Stomach smooth muscle (tissue), 2 donors: Measurements from ENCODE around the gene SPECC1.

Source experiments
- H3K27ac ChIP-seq: one replicate; pipeline ENCODE4 v1.7.0; 2013; ENCODE audit warnings: mild to moderate bottlenecking, low read length, inconsistent platforms
- H3K27me3 ChIP-seq, 2 donors: one replicate each; pipeline ENCODE4 v1.7.0; 2013; ENCODE audit warnings: low read length in 2 of 2; ENCODE audit not compliant: insufficient read depth in 2 of 2, control insufficient read depth in 1 of 2
- H3K36me3 ChIP-seq, 2 donors: one replicate each; pipeline ENCODE4 v1.7.0; 2013; ENCODE audit warnings: low read length in 2 of 2; ENCODE audit not compliant: control insufficient read depth in 2 of 2, insufficient read depth in 2 of 2
- H3K4me1 ChIP-seq: one replicate; pipeline ENCODE4 v1.7.0; 2013; ENCODE audit warnings: low read length; ENCODE audit not compliant: control insufficient read depth, insufficient read depth
- H3K4me3 ChIP-seq, 2 donors: one replicate each; pipeline ENCODE4 v1.7.0; 2013; ENCODE audit warnings: low read length in 2 of 2
- H3K9ac ChIP-seq, 2 donors: one replicate each; pipeline ENCODE4 v1.7.0; 2013; ENCODE audit warnings: low read length in 2 of 2, mild to moderate bottlenecking in 1 of 2
- H3K9me3 ChIP-seq, 2 donors: one replicate each; pipeline ENCODE4 v1.7.0; 2013; ENCODE audit warnings: low read length in 2 of 2; ENCODE audit not compliant: control insufficient read depth in 2 of 2
- donor health status: healthy.
- donor health status: Pancreatic carcinoma.

Gene SPECC1

DNA sequence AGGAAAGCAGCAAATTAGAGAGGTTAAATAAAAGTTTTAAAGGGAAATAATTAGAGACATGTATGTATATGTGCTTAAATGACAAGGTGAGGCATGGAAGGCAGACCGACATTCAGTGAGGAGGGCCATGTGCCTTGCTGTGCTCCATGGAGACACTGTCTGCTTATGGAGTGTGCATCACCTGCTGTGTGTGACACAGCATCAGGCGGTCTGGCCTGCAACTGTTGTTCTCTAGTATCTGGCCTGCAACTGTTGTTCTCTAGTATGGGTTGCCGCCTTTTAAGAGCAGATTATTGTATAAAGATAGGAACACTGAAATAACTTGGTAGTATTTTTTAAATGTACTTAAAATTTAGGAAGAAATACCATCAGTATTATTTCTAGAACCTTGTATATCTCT is 233.1 kb downstream of the SPECC1 start:
- H3K9ac ChIP-seq, result no peak overlapping the region
- no peak overlapping the region for H3K27ac ChIP-seq
- no peaks in the 10 kb centered on the region for H3K9me3 ChIP-seq
- H3K4me3 ChIP-seq, result no peak overlapping the region
- H3K36me3 ChIP-seq, result no peaks in the 10 kb centered on the region
- no peaks in the 10 kb centered on the region for H3K4me1 ChIP-seq
- no peaks in the 10 kb centered on the region for H3K27me3 ChIP-seq

DNA sequence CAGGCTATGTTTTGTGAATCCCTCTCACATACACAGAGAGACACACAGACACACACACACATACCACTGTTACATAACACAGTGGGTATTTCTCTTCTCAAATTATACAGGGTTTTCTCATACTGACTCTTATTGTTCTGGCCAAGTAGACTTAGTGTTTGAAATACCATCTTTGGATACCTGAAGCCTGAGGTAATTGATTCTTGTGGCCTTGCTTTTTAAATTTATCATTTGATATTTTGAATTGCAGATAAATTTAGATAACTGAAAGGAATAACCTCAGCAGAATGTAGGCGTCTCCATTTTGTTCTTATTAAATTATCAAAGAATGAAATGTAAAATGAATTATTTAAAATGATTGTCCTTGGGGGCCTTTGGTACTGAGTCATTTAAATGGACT is 234.4 kb downstream of the SPECC1 start:
- H3K9me3 ChIP-seq, result no peaks in the 10 kb centered on the region
- H3K4me3 ChIP-seq, result no peak overlapping the region
- H3K9ac ChIP-seq, result no peak overlapping the region
- no peaks in the 10 kb centered on the region for H3K36me3 ChIP-seq
- H3K4me1 ChIP-seq, result no peaks in the 10 kb centered on the region
- no peaks in the 10 kb centered on the region for H3K27me3 ChIP-seq
- no peak overlapping the region for H3K27ac ChIP-seq

DNA sequence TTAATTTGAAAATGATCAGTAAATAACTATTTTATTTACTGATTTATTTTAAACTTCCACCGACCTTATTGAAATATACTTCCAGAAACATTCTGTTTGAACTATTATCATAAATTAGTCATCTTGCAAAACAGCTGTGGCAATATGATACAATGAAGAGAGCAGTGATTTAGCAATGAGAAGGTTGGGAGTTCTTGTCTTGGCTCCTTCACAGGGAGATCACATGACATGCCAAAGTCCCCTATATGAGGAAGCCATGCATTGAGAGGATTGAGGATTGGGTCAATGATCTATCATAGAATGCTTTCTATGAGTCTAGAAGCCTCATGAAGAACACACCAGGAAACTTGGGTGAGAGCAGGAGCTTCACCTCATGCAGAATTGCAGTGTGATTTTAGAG is 235.5 kb downstream of the SPECC1 start:
- no peak overlapping the region for H3K4me3 ChIP-seq

DNA sequence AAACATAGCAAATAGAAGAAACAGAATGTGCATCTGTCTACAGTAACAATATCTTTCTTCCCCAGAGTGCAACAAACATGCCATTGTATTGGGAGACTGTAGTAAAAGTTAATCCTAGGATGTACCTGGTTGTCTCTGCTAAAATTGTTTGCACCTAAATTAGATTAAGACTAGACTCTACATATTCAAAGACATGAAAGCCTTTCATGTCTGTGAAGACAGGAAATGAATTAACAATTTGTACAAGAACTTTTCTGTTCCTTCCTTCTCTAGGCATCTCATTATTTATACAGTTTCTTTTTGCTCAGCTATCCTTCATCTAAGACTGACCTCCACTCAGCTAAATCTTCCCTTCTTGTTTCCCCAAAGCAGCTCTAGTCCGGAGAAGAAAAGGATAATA is 237.5 kb downstream of the SPECC1 start:
- no peaks in the 10 kb centered on the region for H3K9me3 ChIP-seq
- no peak overlapping the region for H3K4me3 ChIP-seq
- H3K36me3 ChIP-seq, result no peaks in the 10 kb centered on the region
- H3K27me3 ChIP-seq, result no peaks in the 10 kb centered on the region
- H3K27ac ChIP-seq, result no peak overlapping the region
- H3K9ac ChIP-seq, result no peak overlapping the region
- no peaks in the 10 kb centered on the region for H3K4me1 ChIP-seq

More for the DNA sequence above, 235.5 kb downstream of the SPECC1 start:
- no peaks in the 10 kb centered on the region for H3K36me3 ChIP-seq
- H3K4me1 ChIP-seq, result no peaks in the 10 kb centered on the region
- no peaks in the 10 kb centered on the region for H3K9me3 ChIP-seq
- H3K9ac ChIP-seq, result no peak overlapping the region
- no peaks in the 10 kb centered on the region for H3K27me3 ChIP-seq
- H3K27ac ChIP-seq, result no peak overlapping the region

DNA sequence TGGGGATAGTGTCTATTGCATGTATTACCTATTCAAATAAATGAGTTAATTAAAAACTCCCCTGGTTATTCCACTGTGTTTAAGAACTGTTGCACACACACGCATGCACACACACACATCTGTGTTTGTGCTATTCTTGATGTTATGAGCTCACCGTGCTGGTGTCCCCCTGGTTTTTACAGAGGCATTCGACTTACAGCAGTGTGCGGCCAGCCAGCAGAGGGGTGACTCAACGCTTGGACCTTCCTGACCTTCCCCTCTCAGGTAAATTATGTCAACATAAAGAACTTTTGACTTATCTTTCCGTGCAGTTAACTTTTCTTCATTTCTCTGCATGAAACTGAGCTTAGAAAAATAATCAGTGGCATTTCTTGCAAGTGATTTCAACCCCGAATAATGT is 244.2 kb downstream of the SPECC1 start:
- Histone ChIP-seq H3K36me3 (no peaks in the 10 kb centered on the region), H3K27ac (no peak overlapping the region), H3K27me3 (no peaks in the 10 kb centered on the region), H3K9me3 (no peaks in the 10 kb centered on the region), H3K4me3 (no peak overlapping the region), H3K9ac (no peak overlapping the region), H3K4me1 (no peaks in the 10 kb centered on the region)

DNA sequence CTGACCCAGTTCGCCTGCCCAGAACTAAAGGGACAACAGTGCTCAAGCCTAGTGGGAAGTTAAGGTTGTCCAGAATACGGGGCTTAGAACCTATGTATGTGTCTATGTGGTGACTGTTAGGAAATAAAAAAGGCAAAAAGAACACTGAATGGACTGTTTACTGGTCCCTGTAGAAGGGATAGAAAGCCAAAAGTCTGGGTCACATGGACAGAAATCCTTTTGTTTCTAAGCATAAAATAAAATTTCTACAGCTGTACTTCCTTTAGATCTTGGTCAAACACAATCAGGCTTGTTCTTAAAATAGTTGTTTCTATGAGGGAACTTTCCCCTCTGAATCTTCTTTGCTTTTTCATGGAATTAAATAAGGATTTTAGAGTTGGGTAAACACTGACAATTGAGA is 245.4 kb downstream of the SPECC1 start:
- Histone ChIP-seq H3K27ac (no peak overlapping the region), H3K4me3 (no peak overlapping the region), H3K27me3 (no peaks in the 10 kb centered on the region), H3K9me3 (no peaks in the 10 kb centered on the region), H3K4me1 (no peaks in the 10 kb centered on the region), H3K9ac (no peak overlapping the region), H3K36me3 (no peaks in the 10 kb centered on the region)

DNA sequence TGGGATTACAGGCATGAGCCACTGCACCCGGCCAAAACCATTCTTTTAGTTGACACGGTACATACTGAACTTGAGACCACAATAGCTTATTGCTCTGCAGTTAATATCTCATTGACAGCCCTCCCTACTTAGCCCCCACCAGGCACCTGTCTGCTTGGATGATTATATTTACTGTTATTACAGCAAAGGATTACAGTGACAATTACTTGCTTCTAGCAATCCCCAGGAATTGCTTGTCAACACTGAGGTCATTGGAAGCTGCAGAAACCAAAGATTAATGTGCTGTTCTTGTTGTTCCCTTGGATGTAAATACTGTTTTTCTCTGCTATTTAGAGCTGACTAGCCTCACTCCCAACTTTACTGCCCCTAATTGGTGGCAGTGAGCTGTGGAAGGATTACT is 247.0 kb downstream of the SPECC1 start:
- no peaks in the 10 kb centered on the region for H3K9me3 ChIP-seq
- H3K27me3 ChIP-seq, result no peaks in the 10 kb centered on the region
- no peaks in the 10 kb centered on the region for H3K36me3 ChIP-seq
- no peak overlapping the region for H3K9ac ChIP-seq
- H3K27ac ChIP-seq, result no peak overlapping the region
- no peaks in the 10 kb centered on the region for H3K4me1 ChIP-seq
- no peak overlapping the region for H3K4me3 ChIP-seq

DNA sequence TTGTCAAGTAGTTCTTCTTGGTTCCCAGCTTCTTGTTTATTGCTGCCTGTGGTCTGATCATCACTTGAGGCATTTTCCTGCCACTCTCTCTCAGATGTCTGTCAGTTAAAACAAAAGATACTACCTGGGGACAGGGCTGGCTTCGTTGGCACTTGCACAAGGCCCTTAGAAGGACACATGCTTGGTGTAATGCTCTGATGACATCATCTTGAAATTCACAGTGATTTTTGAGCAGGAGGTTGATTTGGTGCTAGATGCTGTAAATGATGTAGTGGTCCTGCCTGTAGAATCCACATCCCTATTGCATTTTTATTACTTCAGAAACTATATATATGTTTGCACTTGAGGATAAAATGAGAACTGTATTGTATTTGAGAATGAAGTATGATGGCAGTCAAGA is 247.8 kb downstream of the SPECC1 start:
- Histone ChIP-seq H3K27ac (no peak overlapping the region), H3K36me3 (no peaks in the 10 kb centered on the region), H3K9me3 (no peaks in the 10 kb centered on the region), H3K4me3 (no peak overlapping the region), H3K27me3 (no peaks in the 10 kb centered on the region), H3K4me1 (no peaks in the 10 kb centered on the region), H3K9ac (no peak overlapping the region)

DNA sequence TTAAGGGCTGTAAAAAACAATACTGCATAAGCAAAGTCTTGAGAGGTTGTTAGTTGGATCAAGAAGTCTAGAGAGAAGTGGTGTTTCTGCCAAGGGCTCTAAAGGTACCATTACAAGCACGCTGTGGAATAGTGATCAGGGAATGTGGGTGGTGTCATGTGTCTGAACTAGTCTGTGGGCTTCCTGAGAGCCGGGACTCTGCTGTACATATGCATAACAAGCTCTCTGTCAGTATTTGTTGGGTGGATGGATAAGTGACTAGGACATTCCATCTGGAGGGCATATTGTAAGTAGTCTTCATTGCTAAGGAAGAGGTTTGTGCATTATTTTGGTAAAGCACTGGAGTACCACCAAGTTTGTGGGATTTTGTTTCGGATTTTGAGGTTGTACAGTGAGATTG is 248.6 kb downstream of the SPECC1 start:
- Histone ChIP-seq H3K9ac (no peak overlapping the region), H3K36me3 (no peaks in the 10 kb centered on the region), H3K4me3 (no peak overlapping the region), H3K9me3 (no peaks in the 10 kb centered on the region), H3K27ac (no peak overlapping the region), H3K27me3 (no peaks in the 10 kb centered on the region), H3K4me1 (no peaks in the 10 kb centered on the region)

DNA sequence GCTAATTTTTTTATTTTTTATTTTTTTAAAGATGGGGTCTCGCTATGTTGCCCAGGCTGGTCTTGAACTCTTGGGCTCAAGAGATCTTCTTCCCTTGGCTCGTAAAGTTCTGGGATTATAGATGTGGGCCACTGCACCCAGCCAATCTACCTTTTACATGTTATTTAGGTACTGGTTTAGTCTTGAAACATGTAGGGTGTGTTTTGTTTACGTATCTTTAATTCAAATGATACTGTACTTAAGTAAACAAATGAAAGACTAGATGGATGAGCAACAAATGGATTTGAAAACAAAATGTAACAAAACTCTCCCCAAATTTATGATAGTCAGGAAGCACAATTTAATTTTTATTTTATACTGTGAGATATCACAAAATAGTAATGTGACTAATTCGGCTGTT is 250.5 kb downstream of the SPECC1 start:
- Histone ChIP-seq H3K9ac (no peak overlapping the region), H3K36me3 (no peaks in the 10 kb centered on the region), H3K9me3 (no peaks in the 10 kb centered on the region), H3K27me3 (no peaks in the 10 kb centered on the region), H3K4me3 (no peak overlapping the region), H3K27ac (no peak overlapping the region), H3K4me1 (no peaks in the 10 kb centered on the region)

DNA sequence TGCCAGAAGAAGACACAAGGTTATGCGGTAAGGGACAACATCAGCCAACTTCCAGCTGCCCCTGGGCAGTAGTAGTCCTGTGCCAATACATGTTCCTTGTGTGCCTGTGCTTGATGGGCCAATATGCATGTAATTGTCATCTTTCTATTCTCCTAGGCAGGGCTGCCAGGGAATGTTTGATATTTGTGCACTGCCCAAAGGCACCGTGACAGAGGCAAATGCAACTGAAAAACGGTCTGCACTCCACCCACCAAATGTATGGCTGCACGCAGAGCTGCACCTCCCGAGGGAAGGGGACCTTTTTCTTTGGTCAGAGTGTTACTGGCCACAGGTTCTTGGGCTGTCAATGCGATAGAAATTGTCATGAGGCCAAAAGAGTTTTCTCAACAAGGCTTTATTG is 251.1 kb downstream of the SPECC1 start:
- Histone ChIP-seq H3K9me3 (no peaks in the 10 kb centered on the region), H3K9ac (no peak overlapping the region), H3K27ac (no peak overlapping the region), H3K4me3 (no peak overlapping the region), H3K4me1 (no peaks in the 10 kb centered on the region), H3K27me3 (no peaks in the 10 kb centered on the region), H3K36me3 (no peaks in the 10 kb centered on the region)
